Measurements from ENCODE around the gene VAMP1. TPM values are rescaled to one million over a fixed set of nuclear protein-coding genes. Genes with fewer than 3 reads are reported as not detected.

The VAMP1 gene
- total and polyA plus RNA-seq, 2 of the 13 experiments (the other 11 are each of a cell fraction or from before 2014, with no cell fraction given) = 2.5 to 7.4 TPM

DNA sequence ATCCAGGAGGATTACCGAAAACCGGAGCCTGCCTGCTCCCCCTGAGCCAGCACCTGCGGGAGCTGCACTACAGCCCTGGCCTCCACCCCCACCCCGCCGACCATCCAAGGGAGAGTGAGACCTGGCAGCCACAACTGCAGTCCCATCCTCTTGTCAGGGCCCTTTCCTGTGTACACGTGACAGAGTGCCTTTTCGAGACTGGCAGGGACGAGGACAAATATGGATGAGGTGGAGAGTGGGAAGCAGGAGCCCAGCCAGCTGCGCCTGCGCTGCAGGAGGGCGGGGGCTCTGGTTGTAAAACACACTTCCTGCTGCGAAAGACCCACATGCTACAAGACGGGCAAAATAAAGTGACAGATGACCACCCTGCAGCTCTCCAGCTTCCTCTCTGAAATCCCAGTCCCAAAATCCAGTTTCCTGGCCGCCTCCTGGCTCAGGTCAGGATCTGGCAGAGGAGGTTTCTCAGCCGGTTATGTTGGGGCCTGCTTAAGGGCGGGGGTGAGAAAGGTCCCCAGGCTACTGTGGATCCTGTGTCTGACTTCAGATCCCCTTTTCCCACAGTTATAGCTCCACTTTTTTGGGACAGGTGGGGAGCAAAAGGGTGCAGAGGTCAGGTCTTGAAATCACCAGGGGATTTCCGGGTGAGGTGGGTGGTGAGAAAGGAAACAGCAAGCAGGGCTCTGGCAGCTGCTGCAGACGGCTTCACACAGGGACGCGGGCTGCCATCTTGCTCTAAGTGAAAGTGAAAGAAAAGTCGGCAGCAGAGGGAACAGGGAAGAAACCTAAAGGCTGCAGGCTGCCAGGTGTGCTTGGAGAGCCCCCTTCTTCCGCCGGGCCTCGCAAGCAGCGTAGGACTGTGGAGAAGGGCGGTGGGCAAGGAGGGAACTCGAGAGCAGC lies 18.9 kb downstream of the VAMP1 start, which contains the start of gene TAPBPL (continued):
- TF ChIP-seq, protein P1, sequence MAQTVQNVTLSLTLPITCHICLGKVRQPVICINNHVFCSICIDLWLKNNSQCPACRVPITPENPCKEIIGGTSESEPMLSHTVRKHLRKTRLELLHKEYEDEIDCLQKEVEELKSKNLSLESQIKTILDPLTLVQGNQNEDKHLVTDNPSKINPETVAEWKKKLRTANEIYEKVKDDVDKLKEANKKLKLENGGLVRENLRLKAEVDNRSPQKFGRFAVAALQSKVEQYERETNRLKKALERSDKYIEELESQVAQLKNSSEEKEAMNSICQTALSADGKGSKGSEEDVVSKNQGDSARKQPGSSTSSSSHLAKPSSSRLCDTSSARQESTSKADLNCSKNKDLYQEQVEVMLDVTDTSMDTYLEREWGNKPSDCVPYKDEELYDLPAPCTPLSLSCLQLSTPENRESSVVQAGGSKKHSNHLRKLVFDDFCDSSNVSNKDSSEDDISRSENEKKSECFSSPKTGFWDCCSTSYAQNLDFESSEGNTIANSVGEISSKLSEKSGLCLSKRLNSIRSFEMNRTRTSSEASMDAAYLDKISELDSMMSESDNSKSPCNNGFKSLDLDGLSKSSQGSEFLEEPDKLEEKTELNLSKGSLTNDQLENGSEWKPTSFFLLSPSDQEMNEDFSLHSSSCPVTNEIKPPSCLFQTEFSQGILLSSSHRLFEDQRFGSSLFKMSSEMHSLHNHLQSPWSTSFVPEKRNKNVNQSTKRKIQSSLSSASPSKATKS (CRISPR knock-in tag; IDR thresholded peaks at IDR 0.05) = no peak
- TF ChIP-seq HMG20A (CRISPR knock-in tag; IDR thresholded peaks at IDR 0.05; ENCODE audit: borderline replicate concordance) = no peak
- TF ChIP-seq TP53 (CRISPR knock-in tag; conservative IDR thresholded peaks at IDR 0.05) = 0 out of 2 replicates have a peak, but pooled peaks have one; percentile 64
- TF ChIP-seq, protein P2, sequence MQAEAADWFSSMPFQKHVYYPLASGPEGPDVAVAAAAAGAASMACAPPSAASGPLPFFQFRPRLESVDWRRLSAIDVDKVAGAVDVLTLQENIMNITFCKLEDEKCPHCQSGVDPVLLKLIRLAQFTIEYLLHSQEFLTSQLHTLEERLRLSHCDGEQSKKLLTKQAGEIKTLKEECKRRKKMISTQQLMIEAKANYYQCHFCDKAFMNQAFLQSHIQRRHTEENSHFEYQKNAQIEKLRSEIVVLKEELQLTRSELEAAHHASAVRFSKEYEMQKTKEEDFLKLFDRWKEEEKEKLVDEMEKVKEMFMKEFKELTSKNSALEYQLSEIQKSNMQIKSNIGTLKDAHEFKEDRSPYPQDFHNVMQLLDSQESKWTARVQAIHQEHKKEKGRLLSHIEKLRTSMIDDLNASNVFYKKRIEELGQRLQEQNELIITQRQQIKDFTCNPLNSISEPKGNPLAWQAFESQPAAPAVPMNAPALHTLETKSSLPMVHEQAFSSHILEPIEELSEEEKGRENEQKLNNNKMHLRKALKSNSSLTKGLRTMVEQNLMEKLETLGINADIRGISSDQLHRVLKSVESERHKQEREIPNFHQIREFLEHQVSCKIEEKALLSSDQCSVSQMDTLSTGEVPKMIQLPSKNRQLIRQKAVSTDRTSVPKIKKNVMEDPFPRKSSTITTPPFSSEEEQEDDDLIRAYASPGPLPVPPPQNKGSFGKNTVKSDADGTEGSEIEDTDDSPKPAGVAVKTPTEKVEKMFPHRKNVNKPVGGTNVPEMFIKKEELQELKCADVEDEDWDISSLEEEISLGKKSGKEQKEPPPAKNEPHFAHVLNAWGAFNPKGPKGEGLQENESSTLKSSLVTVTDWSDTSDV (CRISPR knock-in tag; IDR thresholded peaks at IDR 0.05) = no peak
- no peak for TF ChIP-seq POGZ (CRISPR knock-in tag; IDR thresholded peaks at IDR 0.05)
- TF ChIP-seq, protein P3, sequence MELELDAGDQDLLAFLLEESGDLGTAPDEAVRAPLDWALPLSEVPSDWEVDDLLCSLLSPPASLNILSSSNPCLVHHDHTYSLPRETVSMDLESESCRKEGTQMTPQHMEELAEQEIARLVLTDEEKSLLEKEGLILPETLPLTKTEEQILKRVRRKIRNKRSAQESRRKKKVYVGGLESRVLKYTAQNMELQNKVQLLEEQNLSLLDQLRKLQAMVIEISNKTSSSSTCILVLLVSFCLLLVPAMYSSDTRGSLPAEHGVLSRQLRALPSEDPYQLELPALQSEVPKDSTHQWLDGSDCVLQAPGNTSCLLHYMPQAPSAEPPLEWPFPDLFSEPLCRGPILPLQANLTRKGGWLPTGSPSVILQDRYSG (CRISPR knock-in tag; IDR thresholded peaks at IDR 0.05) = no peak
- TF ChIP-seq, protein P4, sequence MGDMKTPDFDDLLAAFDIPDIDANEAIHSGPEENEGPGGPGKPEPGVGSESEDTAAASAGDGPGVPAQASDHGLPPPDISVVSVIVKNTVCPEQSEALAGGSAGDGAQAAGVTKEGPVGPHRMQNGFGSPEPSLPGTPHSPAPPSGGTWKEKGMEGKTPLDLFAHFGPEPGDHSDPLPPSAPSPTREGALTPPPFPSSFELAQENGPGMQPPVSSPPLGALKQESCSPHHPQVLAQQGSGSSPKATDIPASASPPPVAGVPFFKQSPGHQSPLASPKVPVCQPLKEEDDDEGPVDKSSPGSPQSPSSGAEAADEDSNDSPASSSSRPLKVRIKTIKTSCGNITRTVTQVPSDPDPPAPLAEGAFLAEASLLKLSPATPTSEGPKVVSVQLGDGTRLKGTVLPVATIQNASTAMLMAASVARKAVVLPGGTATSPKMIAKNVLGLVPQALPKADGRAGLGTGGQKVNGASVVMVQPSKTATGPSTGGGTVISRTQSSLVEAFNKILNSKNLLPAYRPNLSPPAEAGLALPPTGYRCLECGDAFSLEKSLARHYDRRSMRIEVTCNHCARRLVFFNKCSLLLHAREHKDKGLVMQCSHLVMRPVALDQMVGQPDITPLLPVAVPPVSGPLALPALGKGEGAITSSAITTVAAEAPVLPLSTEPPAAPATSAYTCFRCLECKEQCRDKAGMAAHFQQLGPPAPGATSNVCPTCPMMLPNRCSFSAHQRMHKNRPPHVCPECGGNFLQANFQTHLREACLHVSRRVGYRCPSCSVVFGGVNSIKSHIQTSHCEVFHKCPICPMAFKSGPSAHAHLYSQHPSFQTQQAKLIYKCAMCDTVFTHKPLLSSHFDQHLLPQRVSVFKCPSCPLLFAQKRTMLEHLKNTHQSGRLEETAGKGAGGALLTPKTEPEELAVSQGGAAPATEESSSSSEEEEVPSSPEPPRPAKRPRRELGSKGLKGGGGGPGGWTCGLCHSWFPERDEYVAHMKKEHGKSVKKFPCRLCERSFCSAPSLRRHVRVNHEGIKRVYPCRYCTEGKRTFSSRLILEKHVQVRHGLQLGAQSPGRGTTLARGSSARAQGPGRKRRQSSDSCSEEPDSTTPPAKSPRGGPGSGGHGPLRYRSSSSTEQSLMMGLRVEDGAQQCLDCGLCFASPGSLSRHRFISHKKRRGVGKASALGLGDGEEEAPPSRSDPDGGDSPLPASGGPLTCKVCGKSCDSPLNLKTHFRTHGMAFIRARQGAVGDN (CRISPR knock-in tag; IDR thresholded peaks at IDR 0.05) = peak; percentile 97
- no peak for TF ChIP-seq KLF6 (CRISPR knock-in tag; IDR thresholded peaks at IDR 0.05)
- no peak for TF ChIP-seq ZNF24 (IDR thresholded peaks at IDR 0.05)
- TF ChIP-seq, protein P5, sequence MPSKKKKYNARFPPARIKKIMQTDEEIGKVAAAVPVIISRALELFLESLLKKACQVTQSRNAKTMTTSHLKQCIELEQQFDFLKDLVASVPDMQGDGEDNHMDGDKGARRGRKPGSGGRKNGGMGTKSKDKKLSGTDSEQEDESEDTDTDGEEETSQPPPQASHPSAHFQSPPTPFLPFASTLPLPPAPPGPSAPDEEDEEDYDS (CRISPR knock-in tag; IDR thresholded peaks at IDR 0.05) = peak; percentile 78
- TF ChIP-seq PPARG (CRISPR knock-in tag; conservative IDR thresholded peaks at IDR 0.05) = no peak
- TF ChIP-seq, protein P6, sequence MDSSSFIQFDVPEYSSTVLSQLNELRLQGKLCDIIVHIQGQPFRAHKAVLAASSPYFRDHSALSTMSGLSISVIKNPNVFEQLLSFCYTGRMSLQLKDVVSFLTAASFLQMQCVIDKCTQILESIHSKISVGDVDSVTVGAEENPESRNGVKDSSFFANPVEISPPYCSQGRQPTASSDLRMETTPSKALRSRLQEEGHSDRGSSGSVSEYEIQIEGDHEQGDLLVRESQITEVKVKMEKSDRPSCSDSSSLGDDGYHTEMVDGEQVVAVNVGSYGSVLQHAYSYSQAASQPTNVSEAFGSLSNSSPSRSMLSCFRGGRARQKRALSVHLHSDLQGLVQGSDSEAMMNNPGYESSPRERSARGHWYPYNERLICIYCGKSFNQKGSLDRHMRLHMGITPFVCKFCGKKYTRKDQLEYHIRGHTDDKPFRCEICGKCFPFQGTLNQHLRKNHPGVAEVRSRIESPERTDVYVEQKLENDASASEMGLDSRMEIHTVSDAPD (CRISPR knock-in tag; IDR thresholded peaks at IDR 0.05) = peak; percentile 51; the same call in 1 of the 2 replicates
- no peak for TF ChIP-seq RNF2 (conservative IDR thresholded peaks at IDR 0.05; ENCODE audit: low read depth)
- no peak for TF ChIP-seq CHD2 (IDR thresholded peaks at IDR 0.05; ENCODE audit: low read depth, low read length)
